OCI-LY1 (cell line): ENCODE results near the gene DHRSX.
"Not testable (repeated sequence)": the region's sequence is repeated elsewhere in the genome, so short reads cannot be mapped to it uniquely, and the experiment has no call there.

Source experiments
- H2AFZ ChIP-seq: fragments of 200-600 bp; sonication (generic), shearing (Covaris generic); 2 replicates; pipeline ENCODE4 v1.6.0; 2014; ENCODE audit warnings: antibody characterized with exemption, mild to moderate bottlenecking, low read length
- H3F3A ChIP-seq: fragments of 200-600 bp; sonication (generic), shearing (Covaris generic); 2 replicates; pipeline ENCODE4 v1.6.0; 2014; ENCODE audit warnings: mild to moderate bottlenecking, antibody characterized with exemption, low read length, moderate library complexity; ENCODE audit not compliant: insufficient read depth
- H3K27ac ChIP-seq: fragments of 200-600 bp; sonication (generic); 2 replicates; pipeline ENCODE4 v1.5.1; 2014; ENCODE audit warnings: low read length, mixed run types, mild to moderate bottlenecking, low read depth; ENCODE audit not compliant: poor library complexity, severe bottlenecking
- H3K27me3 ChIP-seq: fragments of 200-600 bp; sonication (generic); 2 replicates; pipeline ENCODE4 v1.6.0; 2014; ENCODE audit warnings: antibody characterized with exemption, mild to moderate bottlenecking, low read length, moderate library complexity; ENCODE audit not compliant: insufficient read depth
- H3K36me3 ChIP-seq: fragments of 200-600 bp; sonication (generic); 2 replicates; pipeline ENCODE4 v1.6.1; 2014; ENCODE audit warnings: mild to moderate bottlenecking, antibody characterized with exemption, low read length, moderate library complexity, mixed read lengths; ENCODE audit not compliant: insufficient read depth
- H3K4me1 ChIP-seq: fragments of 200-600 bp; sonication (generic); 2 replicates; pipeline ENCODE4 v1.5.1; 2014; ENCODE audit warnings: mild to moderate bottlenecking, low read length, moderate library complexity; ENCODE audit not compliant: insufficient read depth, severe bottlenecking
- H3K4me2 ChIP-seq: fragments of 200-600 bp; sonication (generic), shearing (Covaris generic); 2 replicates; pipeline ENCODE4 v1.6.1; 2014; ENCODE audit warnings: low read length
- H3K4me3 ChIP-seq: fragments of 200-600 bp; sonication (generic); 2 replicates; pipeline ENCODE4 v1.5.1; 2014; ENCODE audit warnings: low read length, low read depth, mild to moderate bottlenecking, mixed read lengths; ENCODE audit not compliant: poor library complexity, severe bottlenecking
- H3K79me2 ChIP-seq: fragments of 200-600 bp; shearing (Covaris generic); 2 replicates; pipeline ENCODE4 v1.6.1; 2016; ENCODE audit warnings: mixed run types, low read length, mixed read lengths; ENCODE audit not compliant: insufficient read depth
- H3K9ac ChIP-seq: fragments of 200-600 bp; sonication (generic), shearing (Covaris generic); 2 replicates; pipeline ENCODE4 v1.6.1; 2014; ENCODE audit warnings: mild to moderate bottlenecking, low read length, mixed read lengths
- H3K9me2 ChIP-seq: fragments of 200-600 bp; sonication (generic), shearing (Covaris generic); 2 replicates; pipeline ENCODE4 v1.6.1; 2014; ENCODE audit warnings: low read depth, mild to moderate bottlenecking, low read length, mixed read lengths
- H3K9me3 ChIP-seq: fragments of 200-600 bp; shearing (Covaris generic); 2 replicates; pipeline ENCODE4 v1.6.1; 2014; ENCODE audit warnings: low read length, mixed read lengths
- H4K20me1 ChIP-seq: fragments of 200-600 bp; sonication (generic), shearing (Covaris generic); 2 replicates; pipeline ENCODE4 v1.6.0; 2016; ENCODE audit warnings: mild to moderate bottlenecking, low read length; ENCODE audit not compliant: insufficient read depth
- EZH2 ChIP-seq: fragments of 200-600 bp; sonication (generic), shearing (Covaris generic); IDR thresholded peaks from 2 replicates; pipeline ENCODE4 v1.8.0; 2017; ENCODE audit warnings: borderline replicate concordance, mixed run types, mild to moderate bottlenecking, antibody characterized with exemption, low read length, moderate library complexity, mixed read lengths
- TF ChIP-seq, protein P1 (sequence below): fragments of 200-600 bp; sonication (generic), shearing (Covaris generic); IDR thresholded peaks from 2 replicates; pipeline ENCODE4 v1.5.1; 2017; ENCODE audit warnings: mild to moderate bottlenecking, antibody characterized with exemption, low read length, moderate library complexity, mixed read lengths

DHRSX gene

DNA sequence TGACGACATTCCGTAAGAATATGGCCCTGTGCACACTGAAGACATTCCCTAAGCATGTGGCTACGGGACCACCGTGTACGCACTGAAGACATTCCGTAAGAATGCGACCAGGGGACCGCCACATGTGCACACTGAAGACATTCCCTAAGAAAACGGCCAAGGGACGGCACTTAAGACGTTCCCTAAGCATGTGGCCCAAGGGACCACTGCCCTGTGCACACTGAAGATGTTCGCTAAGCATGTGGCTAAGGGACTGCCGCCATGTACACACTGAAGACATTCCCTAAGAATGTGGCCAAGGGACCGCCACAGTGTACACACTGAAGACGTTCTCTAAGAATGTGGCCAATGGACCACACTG is 21.4 kb downstream of the DHRSX start:
- H3K9me3 ChIP-seq: no peaks in the 10 kb centered on the region
- no peaks in the 10 kb centered on the region for H3K4me1 ChIP-seq
- H2AFZ ChIP-seq: no peak overlapping the region
- no peak for TF ChIP-seq EZH2
- TF ChIP-seq, protein P1, sequence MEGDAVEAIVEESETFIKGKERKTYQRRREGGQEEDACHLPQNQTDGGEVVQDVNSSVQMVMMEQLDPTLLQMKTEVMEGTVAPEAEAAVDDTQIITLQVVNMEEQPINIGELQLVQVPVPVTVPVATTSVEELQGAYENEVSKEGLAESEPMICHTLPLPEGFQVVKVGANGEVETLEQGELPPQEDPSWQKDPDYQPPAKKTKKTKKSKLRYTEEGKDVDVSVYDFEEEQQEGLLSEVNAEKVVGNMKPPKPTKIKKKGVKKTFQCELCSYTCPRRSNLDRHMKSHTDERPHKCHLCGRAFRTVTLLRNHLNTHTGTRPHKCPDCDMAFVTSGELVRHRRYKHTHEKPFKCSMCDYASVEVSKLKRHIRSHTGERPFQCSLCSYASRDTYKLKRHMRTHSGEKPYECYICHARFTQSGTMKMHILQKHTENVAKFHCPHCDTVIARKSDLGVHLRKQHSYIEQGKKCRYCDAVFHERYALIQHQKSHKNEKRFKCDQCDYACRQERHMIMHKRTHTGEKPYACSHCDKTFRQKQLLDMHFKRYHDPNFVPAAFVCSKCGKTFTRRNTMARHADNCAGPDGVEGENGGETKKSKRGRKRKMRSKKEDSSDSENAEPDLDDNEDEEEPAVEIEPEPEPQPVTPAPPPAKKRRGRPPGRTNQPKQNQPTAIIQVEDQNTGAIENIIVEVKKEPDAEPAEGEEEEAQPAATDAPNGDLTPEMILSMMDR: no peak
- no peak overlapping the region for H3K4me3 ChIP-seq
- H4K20me1 ChIP-seq: no peaks in the 10 kb centered on the region
- H3K79me2 ChIP-seq: peaks cover 25% of the 10 kb centered on the region
- H3K9me2 ChIP-seq: no peaks in the 10 kb centered on the region
- H3K27me3 ChIP-seq: no peaks in the 10 kb centered on the region
- peaks cover 20% of the 10 kb centered on the region for H3K36me3 ChIP-seq
- H3K27ac ChIP-seq: no peak overlapping the region
- H3K9ac ChIP-seq: no peak overlapping the region
- no peak overlapping the region for H3K4me2 ChIP-seq
- H3F3A ChIP-seq: no peaks in the 10 kb centered on the region

DNA sequence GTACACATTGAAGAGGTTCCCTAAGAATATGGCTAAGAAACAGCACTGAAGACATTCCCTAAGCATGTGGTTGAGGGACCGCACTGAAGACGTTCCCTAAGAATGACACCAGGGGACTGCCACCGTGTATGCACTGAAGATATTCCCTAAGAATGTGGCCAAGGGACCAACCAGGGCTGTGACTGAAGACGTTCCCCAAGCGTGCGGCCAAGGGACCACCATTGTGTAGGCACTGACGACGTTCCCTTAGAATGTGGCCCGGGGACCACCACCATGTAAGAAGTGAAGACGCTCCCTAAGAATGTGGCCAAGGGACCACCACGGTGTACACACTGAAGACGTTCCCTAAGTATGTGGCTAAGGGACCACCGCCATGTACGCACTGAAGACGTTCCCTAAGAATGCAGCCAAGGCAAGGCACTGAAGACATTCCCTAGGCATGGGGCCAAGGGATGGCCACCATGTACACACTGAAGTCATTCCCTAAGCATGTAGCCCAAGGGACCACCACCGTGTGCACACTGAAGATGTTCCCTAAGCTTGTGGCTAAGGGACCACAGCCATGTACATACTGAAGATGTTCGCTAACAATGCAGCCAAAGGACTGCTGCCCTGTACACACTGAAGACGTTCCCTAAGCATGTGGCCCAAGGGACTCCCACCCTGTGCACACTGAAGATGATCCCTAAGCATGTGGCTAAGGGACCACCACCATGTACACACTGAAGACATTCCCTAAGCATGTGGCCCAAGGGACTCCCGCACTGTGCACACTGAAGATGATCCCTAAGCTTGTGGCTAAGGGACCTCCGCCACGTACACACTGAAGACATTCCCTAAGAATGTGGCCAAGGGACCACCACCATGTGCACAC is 22.0 kb downstream of the DHRSX start:
- no peak overlapping the region for H3K9ac ChIP-seq

DNA sequence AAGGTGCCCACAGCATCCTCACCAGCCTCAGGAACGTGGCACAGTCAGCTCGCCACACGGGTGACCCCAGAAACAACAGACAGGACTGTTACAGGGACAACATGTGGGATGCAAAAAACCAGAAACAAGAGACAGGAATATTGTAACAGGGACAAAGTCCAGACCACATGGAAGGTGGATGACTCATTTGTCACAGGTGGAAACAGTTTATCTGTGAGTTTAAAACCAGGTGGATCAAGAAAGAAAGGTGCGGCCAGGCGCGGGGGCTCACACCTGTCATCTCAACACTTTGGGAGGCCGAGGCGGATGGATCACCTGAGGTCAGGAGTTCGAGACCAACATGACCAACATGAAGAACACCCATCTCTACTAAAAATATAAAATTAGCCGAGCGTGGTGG is 23.5 kb downstream of the DHRSX start:
- H3K27me3 ChIP-seq, H3K9me3 ChIP-seq, H2AFZ ChIP-seq, H3K4me1 ChIP-seq, H3K9ac ChIP-seq, H3K9me2 ChIP-seq, H4K20me1 ChIP-seq, H3K4me2 ChIP-seq, H3F3A ChIP-seq, H3K27ac ChIP-seq, H3K4me3 ChIP-seq: not testable (repeated sequence)
- Histone ChIP-seq H3K79me2 (peaks cover 25% of the 10 kb centered on the region), H3K36me3 (peaks cover 13% of the 10 kb centered on the region; the same call in 1 of the 2 replicates)

More for the DNA sequence above, 22.0 kb downstream of the DHRSX start:
- Histone ChIP-seq H3K36me3 (peaks cover 16% of the 10 kb centered on the region; the same call in 1 of the 2 replicates), H3K4me2 (no peak overlapping the region), H3K9me2 (no peaks in the 10 kb centered on the region), H3F3A (no peaks in the 10 kb centered on the region), H3K9me3 (no peaks in the 10 kb centered on the region), H4K20me1 (no peaks in the 10 kb centered on the region), H2AFZ (no peak overlapping the region), H3K27me3 (no peaks in the 10 kb centered on the region), H3K27ac (no peak overlapping the region), H3K4me3 (no peak overlapping the region), H3K79me2 (peaks cover 25% of the 10 kb centered on the region), H3K4me1 (no peaks in the 10 kb centered on the region)
- no peak for TF ChIP-seq EZH2
- TF ChIP-seq, protein P1: no peak
